HG03378 (cell line): ENCODE results near the gene TPST2.

Source experiments
- ATAC-seq: cut with Tn5 transposase; IDR thresholded peaks from one replicate; pipeline ENCODE4 v1.9.1; 2021; ENCODE audit warnings: mild to moderate bottlenecking, moderate library complexity; ENCODE audit not compliant: unreplicated experiment

TPST2 gene

GRCh38 chr22:26612652-26613051 lies 22.7 kb upstream of the TPST2 start:
- no peak for ATAC-seq

GRCh38 chr22:26610996-26611395 lies 21.1 kb upstream of the TPST2 start:
- no peak for ATAC-seq

- ATAC-seq, result peak; percentile 72
Measured at GRCh38 chr22:26610072-26610958, 20.4 kb upstream of the TPST2 start.

- no peak for ATAC-seq
Measured at GRCh38 chr22:26609287-26609686, 19.4 kb upstream of the TPST2 start.

- ATAC-seq, result no peak
Measured at GRCh38 chr22:26608129-26608528, 18.2 kb upstream of the TPST2 start.

GRCh38 chr22:26606611-26607010 lies 16.7 kb upstream of the TPST2 start:
- no peak for ATAC-seq

GRCh38 chr22:26604368-26604767 lies 14.4 kb upstream of the TPST2 start:
- no peak for ATAC-seq

- ATAC-seq, result no peak
Measured at GRCh38 chr22:26602127-26602526, 12.2 kb upstream of the TPST2 start.

- no peak for ATAC-seq
Measured at GRCh38 chr22:26601726-26602125, 11.8 kb upstream of the TPST2 start.

GRCh38 chr22:26599505-26599904 lies 9.6 kb upstream of the TPST2 start:
- no peak for ATAC-seq

- ATAC-seq, result no peak
Measured at GRCh38 chr22:26597480-26597879, 7.5 kb upstream of the TPST2 start.

- ATAC-seq, result no peak
Measured at GRCh38 chr22:26597026-26597425, 7.1 kb upstream of the TPST2 start.

- no peak for ATAC-seq
Measured at GRCh38 chr22:26593763-26594162, 3.8 kb upstream of the TPST2 start.

- no peak for ATAC-seq
Measured at GRCh38 chr22:26592421-26592891, 2.5 kb upstream of the TPST2 start.

- no peak for ATAC-seq
Measured at GRCh38 chr22:26589367-26589844, 526 bp downstream of the TPST2 start.

GRCh38 chr22:26588729-26589366 lies 1.1 kb downstream of the TPST2 start:
- ATAC-seq, result no peak

GRCh38 chr22:26587991-26588613 lies 1.8 kb downstream of the TPST2 start:
- no peak for ATAC-seq

- no peak for ATAC-seq
Measured at GRCh38 chr22:26586556-26587325, 3.2 kb downstream of the TPST2 start.

GRCh38 chr22:26585104-26585790 lies 4.7 kb downstream of the TPST2 start:
- ATAC-seq, result no peak

GRCh38 chr22:26584010-26584409 lies 5.9 kb downstream of the TPST2 start:
- no peak for ATAC-seq
